ENCODE results near the gene PRDM10.

PRDM10 gene

GRCh38 chr11:129854232-129854805 is 148.3 kb downstream of the PRDM10 start:
- DNase-seq (ENCODE audit: extremely low read depth in 1 of 2, low read depth in 1 of 2): no peak

- no peak for DNase-seq (ENCODE audit: extremely low read depth in 1 of 2, low read depth in 1 of 2)
These were observed 149.0 kb downstream of the PRDM10 start for GRCh38 chr11:129853518-129854231.

- no peak for DNase-seq (ENCODE audit: extremely low read depth in 1 of 2, low read depth in 1 of 2)
These were observed 150.4 kb downstream of the PRDM10 start for GRCh38 chr11:129852125-129852740.
